HepG2 (cell line): ENCODE data around the gene MPPE1. TPM values are rescaled to one million over a fixed set of nuclear protein-coding genes. Genes with fewer than 3 reads are reported as not detected.

Source experiments
- CENPT ChIP-seq: sonication (generic); formaldehyde crosslinking; IDR thresholded peaks from 2 replicates; pipeline ENCODE4 v1.8.0; 2022; ENCODE audit warnings: low read depth, mild to moderate bottlenecking, moderate library complexity, missing genetic modification reagents
- HNF4A ChIP-seq: sonication (generic); formaldehyde crosslinking; IDR thresholded peaks from 2 replicates; pipeline ENCODE4 v1.4.0; 2020; ENCODE audit warnings: missing genetic modification reagents
- HOXA3 ChIP-seq: sonication (generic); formaldehyde crosslinking; IDR thresholded peaks from 2 replicates; pipeline ENCODE4 v1.5.0; 2020; ENCODE audit warnings: missing genetic modification reagents
- MAFF ChIP-seq: IDR thresholded peaks from 2 replicates; pipeline ENCODE4 v1.6.1; 2011; ENCODE audit warnings: low read depth, low read length, improper control_type of control experiment
- MIER3 ChIP-seq: IDR thresholded peaks from 2 replicates; pipeline ENCODE4 v1.6.1; 2016; ENCODE audit warnings: missing compliant biosample characterization, borderline replicate concordance
- PHB2 ChIP-seq: fragments of 450-650 bp; IDR thresholded peaks from 2 replicates; pipeline ENCODE4 v1.6.1; 2018; ENCODE audit not compliant: partially characterized antibody
- PLSCR1 ChIP-seq: sonication (generic); formaldehyde crosslinking; IDR thresholded peaks from 2 replicates; pipeline ENCODE4 v1.5.0; 2020; ENCODE audit warnings: missing genetic modification reagents, mild to moderate bottlenecking, borderline replicate concordance
- SKI ChIP-seq: fragments of 450-650 bp; IDR thresholded peaks from one replicate; pipeline ENCODE4 v1.6.1; 2018; ENCODE audit warnings: mild to moderate bottlenecking; ENCODE audit not compliant: partially characterized antibody
- STAT6 ChIP-seq: sonication (generic); formaldehyde crosslinking; IDR thresholded peaks from 2 replicates; pipeline ENCODE4 v1.4.0; 2020; ENCODE audit warnings: missing genetic modification reagents, mild to moderate bottlenecking, borderline replicate concordance
- TBX3 ChIP-seq: fragments of 450-650 bp; IDR thresholded peaks from 2 replicates; pipeline ENCODE4 v1.6.1; 2017; ENCODE audit warnings: antibody characterized with exemption, mild to moderate bottlenecking, inconsistent platforms, borderline replicate concordance
- TCF7 ChIP-seq: sonication (generic); IDR thresholded peaks from 2 replicates; pipeline ENCODE4 v1.6.1; 2016; ENCODE audit warnings: antibody characterized with exemption, low read depth
- U2AF2 ChIP-seq: fragments of 200-400 bp; formaldehyde crosslinking; IDR thresholded peaks from 2 replicates; pipeline ENCODE4 v1.6.1; 2017; ENCODE audit warnings: low read depth, mild to moderate bottlenecking, low read length
- ZBTB26 ChIP-seq: IDR thresholded peaks from 2 replicates; pipeline ENCODE4 v1.6.1; 2016; ENCODE audit warnings: missing compliant biosample characterization, missing genetic modification reagents, borderline replicate concordance
- ZNF160 ChIP-seq: sonication (generic); formaldehyde crosslinking; IDR thresholded peaks from 2 replicates; pipeline ENCODE4 v1.8.0; 2022; ENCODE audit warnings: mild to moderate bottlenecking, inconsistent platforms, missing genetic modification reagents
- ZNF746 ChIP-seq: sonication (generic); formaldehyde crosslinking; IDR thresholded peaks from 2 replicates; pipeline ENCODE4 v1.8.0; 2022; ENCODE audit warnings: mild to moderate bottlenecking, missing genetic modification reagents
- ZSCAN21 ChIP-seq: sonication (generic); formaldehyde crosslinking; IDR thresholded peaks from 2 replicates; pipeline ENCODE4 v1.8.0; 2022; ENCODE audit warnings: mild to moderate bottlenecking, missing genetic modification reagents, moderate library complexity, borderline replicate concordance
- polyA plus RNA-seq, 8 experiments: library from polyadenylated mRNA; depleted of rRNA in 3 of 8; stranded (reverse) in 7 of 8; unstranded in 1 of 8; fragments of >200 nt; fragmentation: Illumina TruSeq in 4 of 8; extraction: Trizol in 4 of 8; gene quantifications; 2 replicates each; pipeline versions ENCODE4 v1.2.1 to v1.2.3, GENCODE V29; 2011 to 2016; ENCODE audit warnings: low read depth in 4 of 8, missing spikeins in 1 of 8, mixed read lengths in 1 of 8; ENCODE audit not compliant: insufficient read depth in 1 of 8
- total RNA-seq, 5 experiments: library from RNA; depleted of rRNA; stranded (reverse); fragments of >200 nt; fragmentation: Illumina TruSeq; extraction: Trizol; gene quantifications; 2 replicates each; pipeline ENCODE4 v1.2.3, GENCODE V29; 2016; ENCODE audit warnings: low read depth in 1 of 5
- TF ChIP-seq, protein P1 (sequence below): sonication (generic); formaldehyde crosslinking; conservative IDR thresholded peaks from 2 replicates; pipeline ENCODE4 v1.4.0; 2020; ENCODE audit warnings: missing genetic modification reagents
- TF ChIP-seq, protein P2 (sequence below): IDR thresholded peaks from 2 replicates; pipeline ENCODE4 v1.6.1; 2016; ENCODE audit warnings: missing genetic modification reagents, missing compliant biosample characterization
- TF ChIP-seq, protein P3 (sequence below): IDR thresholded peaks from 2 replicates; pipeline ENCODE4 v1.4.0; 2020; ENCODE audit warnings: mild to moderate bottlenecking, missing genetic modification reagents

MPPE1 gene
- total and polyA plus RNA-seq, 2 of the 13 experiments (the other 11 are each of a cell fraction or from before 2014, with no cell fraction given): 9.6 to 11.9 TPM

- TF ChIP-seq, protein P1, sequence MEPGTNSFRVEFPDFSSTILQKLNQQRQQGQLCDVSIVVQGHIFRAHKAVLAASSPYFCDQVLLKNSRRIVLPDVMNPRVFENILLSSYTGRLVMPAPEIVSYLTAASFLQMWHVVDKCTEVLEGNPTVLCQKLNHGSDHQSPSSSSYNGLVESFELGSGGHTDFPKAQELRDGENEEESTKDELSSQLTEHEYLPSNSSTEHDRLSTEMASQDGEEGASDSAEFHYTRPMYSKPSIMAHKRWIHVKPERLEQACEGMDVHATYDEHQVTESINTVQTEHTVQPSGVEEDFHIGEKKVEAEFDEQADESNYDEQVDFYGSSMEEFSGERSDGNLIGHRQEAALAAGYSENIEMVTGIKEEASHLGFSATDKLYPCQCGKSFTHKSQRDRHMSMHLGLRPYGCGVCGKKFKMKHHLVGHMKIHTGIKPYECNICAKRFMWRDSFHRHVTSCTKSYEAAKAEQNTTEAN (CRISPR knock-in tag): 0 out of 2 replicates have a peak, but pooled peaks have one; percentile 23
- TF ChIP-seq ZNF160 (CRISPR knock-in tag): no peak
- TF ChIP-seq PHB2: no peak
- TF ChIP-seq, protein P2, sequence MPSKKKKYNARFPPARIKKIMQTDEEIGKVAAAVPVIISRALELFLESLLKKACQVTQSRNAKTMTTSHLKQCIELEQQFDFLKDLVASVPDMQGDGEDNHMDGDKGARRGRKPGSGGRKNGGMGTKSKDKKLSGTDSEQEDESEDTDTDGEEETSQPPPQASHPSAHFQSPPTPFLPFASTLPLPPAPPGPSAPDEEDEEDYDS (CRISPR knock-in tag): peak; percentile 68
- TF ChIP-seq HNF4A (CRISPR knock-in tag): peak; percentile 89
- no peak for TF ChIP-seq ZBTB26 (CRISPR knock-in tag)
- TF ChIP-seq STAT6 (CRISPR knock-in tag): no peak
- peak; percentile 96 for TF ChIP-seq HOXA3 (CRISPR knock-in tag)
- TF ChIP-seq TBX3: no peak
- TF ChIP-seq MIER3: no peak
- TF ChIP-seq CENPT: no peak
- TF ChIP-seq MAFF: peak; percentile 74
- 0 out of 2 replicates have a peak, but pooled peaks have one; percentile 37 for TF ChIP-seq ZNF746
- TF ChIP-seq ZSCAN21: peak; percentile 46; the same call in 1 of the 2 replicates
- TF ChIP-seq PLSCR1: no peak
- TF ChIP-seq, protein P3, sequence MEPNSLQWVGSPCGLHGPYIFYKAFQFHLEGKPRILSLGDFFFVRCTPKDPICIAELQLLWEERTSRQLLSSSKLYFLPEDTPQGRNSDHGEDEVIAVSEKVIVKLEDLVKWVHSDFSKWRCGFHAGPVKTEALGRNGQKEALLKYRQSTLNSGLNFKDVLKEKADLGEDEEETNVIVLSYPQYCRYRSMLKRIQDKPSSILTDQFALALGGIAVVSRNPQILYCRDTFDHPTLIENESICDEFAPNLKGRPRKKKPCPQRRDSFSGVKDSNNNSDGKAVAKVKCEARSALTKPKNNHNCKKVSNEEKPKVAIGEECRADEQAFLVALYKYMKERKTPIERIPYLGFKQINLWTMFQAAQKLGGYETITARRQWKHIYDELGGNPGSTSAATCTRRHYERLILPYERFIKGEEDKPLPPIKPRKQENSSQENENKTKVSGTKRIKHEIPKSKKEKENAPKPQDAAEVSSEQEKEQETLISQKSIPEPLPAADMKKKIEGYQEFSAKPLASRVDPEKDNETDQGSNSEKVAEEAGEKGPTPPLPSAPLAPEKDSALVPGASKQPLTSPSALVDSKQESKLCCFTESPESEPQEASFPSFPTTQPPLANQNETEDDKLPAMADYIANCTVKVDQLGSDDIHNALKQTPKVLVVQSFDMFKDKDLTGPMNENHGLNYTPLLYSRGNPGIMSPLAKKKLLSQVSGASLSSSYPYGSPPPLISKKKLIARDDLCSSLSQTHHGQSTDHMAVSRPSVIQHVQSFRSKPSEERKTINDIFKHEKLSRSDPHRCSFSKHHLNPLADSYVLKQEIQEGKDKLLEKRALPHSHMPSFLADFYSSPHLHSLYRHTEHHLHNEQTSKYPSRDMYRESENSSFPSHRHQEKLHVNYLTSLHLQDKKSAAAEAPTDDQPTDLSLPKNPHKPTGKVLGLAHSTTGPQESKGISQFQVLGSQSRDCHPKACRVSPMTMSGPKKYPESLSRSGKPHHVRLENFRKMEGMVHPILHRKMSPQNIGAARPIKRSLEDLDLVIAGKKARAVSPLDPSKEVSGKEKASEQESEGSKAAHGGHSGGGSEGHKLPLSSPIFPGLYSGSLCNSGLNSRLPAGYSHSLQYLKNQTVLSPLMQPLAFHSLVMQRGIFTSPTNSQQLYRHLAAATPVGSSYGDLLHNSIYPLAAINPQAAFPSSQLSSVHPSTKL (CRISPR knock-in tag): peak; percentile 66
- peak; percentile 23 for TF ChIP-seq SKI
- peak; percentile 59 for TF ChIP-seq TCF7
- no peak for TF ChIP-seq U2AF2
Observed at GRCh38 chr18:11857177-11857887, 50.8 kb downstream of the MPPE1 start (continued).
